ENCODE measurements around the gene TEX53.

Gene TEX53

DNA sequence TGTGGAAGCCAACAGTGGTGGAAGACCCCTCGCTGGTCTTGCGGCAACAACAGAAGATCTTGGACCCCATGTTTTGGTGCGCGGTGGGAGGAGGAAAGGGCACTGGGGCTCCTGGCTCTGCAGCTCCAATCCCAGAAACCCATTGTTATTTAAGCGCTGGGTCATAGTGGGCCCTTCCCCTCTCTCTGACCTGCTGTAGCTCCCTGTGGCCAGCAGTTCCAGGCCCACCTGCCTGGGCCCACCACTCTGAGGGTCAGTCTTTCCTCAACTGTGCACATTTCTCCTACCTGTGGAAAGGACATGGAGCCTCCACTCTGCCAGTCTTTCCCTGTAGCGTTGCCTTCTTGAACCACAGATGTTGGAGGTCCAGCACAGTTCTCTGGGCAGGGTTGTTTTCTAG is at the start of gene TEX53:
Gene TEX53 (minus strand): TSS at position 101 of the 400 bp plus-strand sequence. CDS start 31 bp downstream, at position 70.
- DNase-seq = no peak

GRCh38 chr9:114706711-114707110 is 49.1 kb upstream of the TEX53 start:
- no peak for DNase-seq

DNA sequence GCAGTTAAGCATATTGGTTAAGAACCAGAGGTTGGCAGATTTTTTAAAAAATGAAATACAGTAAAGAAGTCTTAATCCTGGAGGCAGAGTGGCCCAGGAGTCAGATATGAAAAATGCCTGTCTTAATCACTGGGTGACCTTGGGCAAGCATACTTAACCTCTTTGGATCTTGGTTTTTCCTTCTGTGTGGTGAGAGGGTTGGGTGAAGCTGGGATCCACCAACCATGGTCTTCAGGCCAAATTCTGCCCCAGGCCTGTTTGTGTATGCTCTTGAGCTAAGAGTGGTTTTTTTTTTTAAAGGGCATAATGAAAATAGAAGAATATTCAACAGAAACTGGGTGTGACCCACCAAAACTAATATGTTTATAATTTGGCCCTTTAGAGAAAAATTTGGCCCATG is 44.4 kb upstream of the TEX53 start:
- no peak for DNase-seq

GRCh38 chr9:114697951-114698351 is 40.3 kb upstream of the TEX53 start:
- DNase-seq = no peak

DNA sequence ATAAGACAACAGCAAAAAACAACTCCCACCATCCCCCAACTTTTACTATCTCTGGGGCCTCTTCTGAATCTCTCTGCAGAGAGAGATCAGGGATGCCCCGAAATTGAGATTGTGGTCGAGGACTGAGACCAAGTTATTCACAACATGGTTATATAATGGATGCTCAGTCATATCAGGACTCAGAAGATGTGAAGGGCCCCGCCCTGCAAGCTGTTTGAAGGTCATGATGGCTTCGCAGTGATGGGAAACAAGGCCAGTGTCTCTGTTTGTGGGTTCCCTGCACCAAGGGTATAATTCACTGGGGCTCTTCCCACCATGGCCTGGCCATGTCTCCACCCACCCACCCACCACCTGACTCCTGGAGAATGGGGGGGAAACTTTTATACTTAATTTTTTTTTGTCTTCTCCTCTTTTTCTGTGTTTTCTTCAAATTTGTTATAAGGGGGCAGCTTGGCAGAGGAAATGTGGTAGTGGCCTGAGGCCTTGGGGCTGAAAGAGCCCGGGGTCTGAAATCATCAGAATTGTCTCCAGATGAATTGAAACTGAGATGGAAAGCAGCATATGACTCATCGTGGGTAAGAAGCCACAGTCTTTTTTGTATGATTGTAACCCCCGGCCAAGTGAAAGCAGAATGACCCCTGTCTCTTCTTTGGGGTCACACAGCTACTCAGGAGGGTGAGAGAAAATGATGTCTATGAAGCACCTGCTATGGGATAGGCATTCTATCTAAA is 39.4 kb upstream of the TEX53 start:
- DNase-seq = no peak

GRCh38 chr9:114695948-114696347 is 38.3 kb upstream of the TEX53 start:
- no peak for DNase-seq

DNA sequence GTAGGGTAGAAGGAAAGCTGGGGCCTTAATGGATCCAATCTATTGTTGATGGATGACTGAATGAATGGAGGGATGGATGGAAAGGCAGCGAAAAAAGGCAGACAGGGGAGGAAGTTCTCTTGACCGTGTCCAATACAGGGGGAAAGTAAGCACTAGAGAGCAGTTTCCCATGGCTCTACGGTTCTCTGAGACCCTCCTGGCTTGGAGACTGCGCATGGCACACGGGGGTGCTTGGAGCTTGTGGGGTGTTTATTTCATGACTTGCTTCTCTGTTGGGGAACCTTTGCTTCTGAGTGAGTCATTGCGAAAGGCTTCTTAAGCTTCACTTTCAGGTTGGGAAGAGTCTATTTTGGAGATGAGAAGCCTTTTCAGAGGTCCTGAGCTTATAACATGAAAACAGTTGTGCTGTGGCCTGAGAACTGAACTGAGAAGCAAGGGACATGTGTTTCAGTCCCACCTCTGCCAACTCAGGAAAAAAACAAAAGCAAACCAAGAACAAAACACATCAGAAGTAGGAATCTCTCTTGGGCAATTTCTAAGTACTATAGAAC is 37.2 kb upstream of the TEX53 start:
- no peak for DNase-seq

DNA sequence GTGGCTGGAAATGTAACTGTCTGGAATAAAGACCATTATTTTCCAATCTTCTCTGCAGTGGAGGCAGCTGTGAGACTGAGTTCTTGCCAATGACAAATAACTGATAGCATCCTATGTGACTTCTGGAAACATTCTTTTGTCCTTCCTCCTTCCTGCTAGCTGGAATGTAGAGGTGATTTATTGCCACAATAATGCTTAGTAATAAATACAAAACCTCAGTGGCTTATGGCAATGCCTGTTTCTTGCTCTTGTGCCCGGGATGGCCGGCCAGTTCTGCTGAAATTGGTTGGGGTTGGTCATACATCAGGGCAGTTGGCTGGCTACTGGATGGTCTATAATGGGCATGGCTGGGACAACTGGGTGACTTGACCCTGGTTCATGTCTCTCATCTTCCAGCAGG is 36.5 kb upstream of the TEX53 start:
- no peak for DNase-seq

- DNase-seq = no peak
Observed at GRCh38 chr9:114693248-114693855, 35.7 kb upstream of the TEX53 start.

- no peak for DNase-seq
Observed at GRCh38 chr9:114691956-114692295, 34.3 kb upstream of the TEX53 start.

DNA sequence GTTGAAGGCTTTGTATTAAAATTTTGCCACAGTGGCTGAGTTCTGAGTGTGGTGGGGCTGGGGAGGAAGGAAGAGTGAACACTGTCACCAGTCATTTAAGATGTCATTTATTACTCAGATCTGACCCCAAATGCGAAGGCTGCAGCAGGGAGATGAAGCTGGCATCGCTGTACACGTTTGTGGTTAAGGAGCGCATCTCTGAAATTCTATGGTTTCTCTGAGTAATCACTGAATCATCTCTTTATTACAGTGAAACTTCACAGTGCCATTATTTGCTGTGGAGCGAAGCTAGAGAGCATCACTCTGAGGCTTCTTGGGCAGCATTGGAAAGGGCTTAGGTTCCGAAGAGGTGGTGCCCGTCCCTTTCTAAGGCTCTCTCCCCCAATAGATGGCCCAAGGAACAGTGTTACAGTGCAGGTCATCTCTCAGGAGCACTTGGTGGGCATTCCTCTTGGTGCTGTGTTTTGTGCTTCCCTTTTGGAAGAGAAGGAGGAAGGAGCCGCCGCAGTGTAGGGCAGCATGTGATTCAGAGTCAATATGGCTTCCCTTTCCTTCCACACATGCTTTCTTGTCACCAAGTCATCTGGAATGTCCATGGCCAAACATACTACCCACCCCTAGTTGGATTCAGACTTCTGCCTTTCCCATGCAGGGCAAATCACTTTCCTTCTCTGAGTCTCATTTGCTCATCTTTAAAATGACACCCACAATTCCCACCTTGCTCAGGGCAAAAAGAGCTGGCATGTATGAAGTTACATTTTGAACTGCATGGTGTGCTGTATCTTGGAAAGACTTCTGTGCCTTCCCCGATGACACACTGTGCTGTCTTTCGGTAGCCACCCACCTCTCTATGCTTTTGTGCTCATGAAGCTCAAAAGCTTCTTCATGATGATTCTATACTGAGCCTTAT is 33.7 kb upstream of the TEX53 start:
- DNase-seq = no peak

GRCh38 chr9:114690308-114690707 is 32.7 kb upstream of the TEX53 start:
- DNase-seq = no peak

DNA sequence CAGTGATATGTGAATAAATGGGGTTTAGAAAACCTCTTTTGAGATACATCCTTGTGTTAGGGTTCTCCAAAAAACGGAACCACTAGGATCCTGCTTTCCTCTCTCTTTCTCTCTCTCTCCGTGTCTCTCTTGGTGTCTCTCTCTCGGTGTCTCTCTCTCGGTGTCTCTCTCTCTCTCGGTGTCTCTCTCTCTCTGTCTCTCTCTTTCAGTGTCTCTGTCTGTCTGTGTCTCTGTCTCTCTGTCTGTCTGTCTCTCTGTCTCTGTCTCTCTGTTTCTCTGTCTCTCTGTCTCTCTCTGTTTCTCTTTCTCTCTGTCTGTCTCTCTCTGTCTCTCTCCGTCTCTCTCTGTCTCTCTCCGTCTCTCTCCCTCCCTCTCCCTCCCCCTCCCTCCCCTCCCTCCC is 32.2 kb upstream of the TEX53 start:
- no peak for DNase-seq

- DNase-seq = no peak
Observed at GRCh38 chr9:114688909-114689610, 31.5 kb upstream of the TEX53 start.

DNA sequence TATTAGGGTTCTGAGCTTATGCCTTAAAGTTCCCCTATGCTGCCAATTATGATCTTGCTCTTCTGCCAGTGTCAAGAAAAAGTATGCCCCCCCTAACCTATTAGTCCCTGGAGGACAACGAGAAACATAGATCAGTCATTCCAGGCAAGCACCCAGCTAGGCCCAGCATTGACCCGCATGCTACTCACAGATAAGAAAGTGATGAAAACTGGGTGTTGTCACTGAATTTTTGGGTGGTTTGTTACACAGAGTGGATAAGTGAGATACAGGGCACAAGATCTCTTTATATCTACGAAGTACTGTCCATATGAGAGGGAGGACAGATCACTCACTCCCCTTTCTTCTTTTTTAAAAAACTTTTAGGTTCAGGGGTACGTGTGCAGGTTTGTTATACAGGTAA is 30.8 kb upstream of the TEX53 start:
- DNase-seq = no peak

- no peak for DNase-seq
Observed at GRCh38 chr9:114687034-114687433, 29.4 kb upstream of the TEX53 start.

- no peak for DNase-seq
Observed at GRCh38 chr9:114685951-114686350, 28.3 kb upstream of the TEX53 start.

GRCh38 chr9:114684036-114684435 is 26.4 kb upstream of the TEX53 start:
- DNase-seq = no peak

GRCh38 chr9:114682846-114683245 is 25.2 kb upstream of the TEX53 start:
- DNase-seq = no peak

GRCh38 chr9:114681594-114682332 is 24.2 kb upstream of the TEX53 start, which contains the start of gene TEX48:
TSS of gene TEX48 (minus strand) at chr9:114682192. CDS start at chr9:114671723, 10,469 bp downstream.
- DNase-seq = peak; percentile 74

GRCh38 chr9:114680259-114681001 is 22.8 kb upstream of the TEX53 start:
- no peak for DNase-seq

Data from NCI-H510A treated with DMSO at 0.1 percent for 48 hours (cell line).